ENCODE data around the gene ABHD12B. TPM values are rescaled to one million over a fixed set of nuclear protein-coding genes. Genes with fewer than 3 reads are reported as not detected.

Gene ABHD12B
- total RNA-seq, 1 experiment from 2014 or later: not detected

DNA sequence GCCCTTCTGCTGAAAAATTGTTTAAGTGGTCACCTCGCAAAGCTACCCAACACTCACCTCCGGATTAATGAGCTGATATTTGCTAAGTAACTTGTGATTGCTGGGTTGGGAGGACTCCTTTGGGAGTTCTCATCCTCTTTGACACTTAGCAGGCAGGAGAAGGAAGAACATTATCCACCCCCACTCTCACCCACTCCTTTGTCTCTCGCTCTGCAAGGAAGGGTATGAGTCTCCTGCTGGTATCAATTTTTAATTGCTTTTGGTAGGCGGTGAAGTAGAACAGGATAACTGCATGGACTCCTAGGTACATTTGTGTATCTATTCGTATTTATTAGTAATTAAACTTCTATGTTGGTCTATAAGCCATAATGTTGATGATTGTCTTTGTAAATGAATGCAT, 6.9 kb upstream of the ABHD12B start:
- Histone ChIP-seq H3K4me1 (ENCODE audit: low read length) (peaks cover 8% of the 10 kb centered on the region), H3K27ac (ENCODE audit: low read length) (no peak overlapping the region), H3K9ac (ENCODE audit: low read length) (no peak overlapping the region), H3K36me3 (ENCODE audit: insufficient read depth, low read length) (no peaks in the 10 kb centered on the region), H3K9me3 (ENCODE audit: low read length) (no peaks in the 10 kb centered on the region), H3K4me3 (ENCODE audit: low read length) (no peak overlapping the region), H2AFZ (ENCODE audit: low read length) (no peak overlapping the region), H4K20me1 (ENCODE audit: insufficient read depth, low read depth, low read length) (no peaks in the 10 kb centered on the region), H3K27me3 (ENCODE audit: low read length) (no peaks in the 10 kb centered on the region), H3K79me2 (ENCODE audit: low read length) (no peaks in the 10 kb centered on the region), H3K9me2 (replicated peaks; ENCODE audit: insufficient read depth, low read length) (no peaks in the 10 kb centered on the region), H3K4me2 (ENCODE audit: low read depth, low read length, poor library complexity, severe bottlenecking) (no peak overlapping the region)
- no peak for DNase-seq

DNA sequence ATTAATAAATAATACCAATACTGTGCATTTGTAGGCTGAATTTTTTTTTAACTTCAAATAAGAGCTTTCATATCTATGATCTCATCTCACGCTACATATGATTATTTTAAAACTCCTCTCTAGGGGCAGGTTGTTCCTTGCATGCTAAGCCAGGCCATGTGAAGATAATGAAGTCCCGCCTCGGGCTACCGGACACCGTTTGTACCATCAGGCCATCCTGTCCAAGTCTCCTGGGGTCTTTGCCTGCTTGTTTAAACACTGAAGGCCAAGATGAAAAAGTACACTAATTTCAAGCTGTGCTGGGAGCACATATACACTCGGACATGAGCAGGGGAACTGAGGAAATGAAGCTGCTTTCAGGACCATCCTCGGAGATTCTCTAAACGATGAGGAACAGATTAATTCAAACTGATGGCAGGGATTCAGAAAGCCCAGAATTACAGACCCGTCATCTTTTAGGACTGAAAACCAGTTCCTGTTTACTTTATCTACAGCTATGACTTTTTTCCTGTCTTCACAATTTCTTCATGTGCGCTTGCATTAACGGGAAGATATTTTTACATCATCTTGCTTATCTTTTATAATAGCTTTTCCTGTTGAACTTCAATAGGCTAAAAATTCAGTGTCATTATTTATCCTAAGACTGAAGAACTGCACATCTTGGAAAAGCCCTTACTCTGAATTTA, 6.3 kb upstream of the ABHD12B start:
- Histone ChIP-seq H3K9ac (ENCODE audit: low read length) (no peak overlapping the region), H3K27ac (ENCODE audit: low read length) (no peak overlapping the region), H3K9me2 (replicated peaks; ENCODE audit: insufficient read depth, low read length) (no peaks in the 10 kb centered on the region), H4K20me1 (ENCODE audit: insufficient read depth, low read depth, low read length) (no peaks in the 10 kb centered on the region), H3K9me3 (ENCODE audit: low read length) (no peaks in the 10 kb centered on the region), H3K4me2 (ENCODE audit: low read depth, low read length, poor library complexity, severe bottlenecking) (no peak overlapping the region), H3K79me2 (ENCODE audit: low read length) (no peaks in the 10 kb centered on the region), H3K27me3 (ENCODE audit: low read length) (no peaks in the 10 kb centered on the region), H2AFZ (ENCODE audit: low read length) (no peak overlapping the region), H3K36me3 (ENCODE audit: insufficient read depth, low read length) (no peaks in the 10 kb centered on the region), H3K4me3 (ENCODE audit: low read length) (no peak overlapping the region), H3K4me1 (ENCODE audit: low read length) (peaks cover 3% of the 10 kb centered on the region; the same call in 1 of the 2 replicates)
- DNase-seq: no peak

DNA sequence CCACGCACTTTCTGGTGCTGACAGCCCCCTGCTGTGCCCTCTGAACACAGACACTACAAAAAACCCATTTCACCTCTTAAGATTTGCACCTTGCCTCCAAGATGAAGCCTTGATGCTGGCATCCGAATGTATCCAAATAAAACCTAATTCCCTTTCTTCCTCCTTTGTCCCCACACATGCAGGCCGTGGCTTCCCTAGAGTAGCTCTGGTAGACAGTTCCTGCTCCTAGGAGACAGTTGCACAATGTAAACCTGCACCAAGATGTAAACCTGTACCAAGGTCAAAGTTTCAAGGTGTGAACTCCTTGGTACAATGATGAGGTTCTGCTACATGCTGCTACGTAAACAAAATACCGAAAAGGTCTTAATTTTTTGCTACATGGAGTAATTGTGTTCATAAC, 625 bp upstream of the ABHD12B start:
- no peaks in the 10 kb centered on the region for H3K79me2 ChIP-seq (ENCODE audit: low read length)
- no peaks in the 10 kb centered on the region for H3K36me3 ChIP-seq (ENCODE audit: insufficient read depth, low read length)
- H3K9me3 ChIP-seq (ENCODE audit: low read length): no peaks in the 10 kb centered on the region
- no peaks in the 10 kb centered on the region for H4K20me1 ChIP-seq (ENCODE audit: insufficient read depth, low read depth, low read length)
- H3K27ac ChIP-seq (ENCODE audit: low read length): no peak overlapping the region
- no peak for DNase-seq
- H3K9ac ChIP-seq (ENCODE audit: low read length): no peak overlapping the region
- H3K4me3 ChIP-seq (ENCODE audit: low read length): no peak overlapping the region
- H2AFZ ChIP-seq (ENCODE audit: low read length): no peak overlapping the region
- no peaks in the 10 kb centered on the region for H3K9me2 ChIP-seq (replicated peaks; ENCODE audit: insufficient read depth, low read length)
- no peaks in the 10 kb centered on the region for H3K27me3 ChIP-seq (ENCODE audit: low read length)
- H3K4me2 ChIP-seq (ENCODE audit: low read depth, low read length, poor library complexity, severe bottlenecking): no peak overlapping the region
- 0 out of 2 replicates have a peak, but pooled peaks cover 5% of the 10 kb centered on the region for H3K4me1 ChIP-seq (ENCODE audit: low read length)

DNA sequence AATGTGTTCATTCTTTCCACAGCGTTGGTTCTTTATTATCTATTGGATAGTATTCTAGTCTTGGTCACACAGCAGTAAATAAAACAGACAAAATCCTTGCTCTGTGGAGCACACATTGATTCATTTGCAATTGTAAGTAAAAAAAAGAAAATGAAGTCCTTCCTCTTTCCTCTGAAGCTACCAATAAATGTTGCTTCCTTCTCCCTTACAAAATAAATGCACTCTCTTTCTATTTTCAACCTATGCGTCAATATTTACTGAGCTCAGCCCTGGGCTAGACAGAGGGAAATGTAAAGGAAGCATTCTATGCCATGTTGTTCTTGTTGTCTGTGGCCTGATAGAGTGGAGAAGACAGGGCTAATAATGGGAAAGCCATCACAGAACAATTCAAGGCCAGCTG, 2.9 kb downstream of the ABHD12B start:
- Histone ChIP-seq H3K4me3 (ENCODE audit: low read length) (no peak overlapping the region), H3K4me2 (ENCODE audit: low read depth, low read length, poor library complexity, severe bottlenecking) (no peak overlapping the region)
- no peak for DNase-seq

DNA sequence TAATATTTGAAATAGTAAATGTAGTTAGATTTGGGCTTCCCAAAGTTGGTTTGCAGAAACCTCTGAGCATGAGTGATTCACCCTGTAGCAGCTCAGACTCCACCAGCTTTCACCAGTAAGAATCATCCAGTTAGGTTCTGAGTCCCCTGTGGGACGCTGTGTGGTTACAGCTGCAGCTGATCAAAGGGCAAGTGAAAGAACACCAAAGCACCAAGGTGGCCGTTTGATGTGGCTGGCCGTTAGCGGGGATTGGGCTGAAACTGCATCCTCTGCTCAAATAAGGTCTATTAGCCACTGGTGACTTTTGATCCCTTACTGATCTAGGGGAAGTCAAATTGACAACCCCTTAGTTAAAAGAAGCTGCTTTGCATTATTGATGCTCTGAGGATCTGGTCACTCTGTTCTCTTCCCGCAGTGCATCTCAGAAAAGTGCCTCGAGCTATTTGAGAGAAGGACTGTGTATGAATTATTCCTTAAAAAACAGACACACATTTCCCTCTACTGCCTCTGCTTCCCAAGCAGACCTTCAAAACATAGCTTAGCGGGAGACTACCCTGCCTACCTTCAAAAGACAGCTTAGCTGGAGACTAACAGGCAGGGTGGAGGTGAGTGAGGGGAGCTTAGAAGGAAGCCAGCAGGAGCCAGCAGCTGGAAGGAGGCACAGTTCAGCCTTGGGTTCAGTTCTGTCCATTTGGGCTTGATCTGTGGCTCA, 3.7 kb downstream of the ABHD12B start:
- Histone ChIP-seq H3K4me1 (ENCODE audit: low read length) (0 out of 2 replicates have a peak, but pooled peaks cover 5% of the 10 kb centered on the region), H3K27me3 (ENCODE audit: low read length) (no peaks in the 10 kb centered on the region), H3K36me3 (ENCODE audit: insufficient read depth, low read length) (no peaks in the 10 kb centered on the region), H4K20me1 (ENCODE audit: insufficient read depth, low read depth, low read length) (no peaks in the 10 kb centered on the region), H3K4me2 (ENCODE audit: low read depth, low read length, poor library complexity, severe bottlenecking) (no peak overlapping the region), H3K9me3 (ENCODE audit: low read length) (no peaks in the 10 kb centered on the region), H3K4me3 (ENCODE audit: low read length) (no peak overlapping the region), H3K9ac (ENCODE audit: low read length) (no peak overlapping the region), H3K9me2 (replicated peaks; ENCODE audit: insufficient read depth, low read length) (no peaks in the 10 kb centered on the region), H3K27ac (ENCODE audit: low read length) (no peak overlapping the region), H3K79me2 (ENCODE audit: low read length) (no peaks in the 10 kb centered on the region), H2AFZ (ENCODE audit: low read length) (no peak overlapping the region)
- no peak for DNase-seq

More for the DNA sequence above, 2.9 kb downstream of the ABHD12B start:
- Histone ChIP-seq H3K27ac (ENCODE audit: low read length) (no peak overlapping the region), H3K9me3 (ENCODE audit: low read length) (no peaks in the 10 kb centered on the region), H3K79me2 (ENCODE audit: low read length) (no peaks in the 10 kb centered on the region), H3K36me3 (ENCODE audit: insufficient read depth, low read length) (no peaks in the 10 kb centered on the region), H3K27me3 (ENCODE audit: low read length) (no peaks in the 10 kb centered on the region), H4K20me1 (ENCODE audit: insufficient read depth, low read depth, low read length) (no peaks in the 10 kb centered on the region), H3K9me2 (replicated peaks; ENCODE audit: insufficient read depth, low read length) (no peaks in the 10 kb centered on the region), H2AFZ (ENCODE audit: low read length) (no peak overlapping the region), H3K4me1 (ENCODE audit: low read length) (0 out of 2 replicates have a peak, but pooled peaks cover 5% of the 10 kb centered on the region), H3K9ac (ENCODE audit: low read length) (no peak overlapping the region)

DNA sequence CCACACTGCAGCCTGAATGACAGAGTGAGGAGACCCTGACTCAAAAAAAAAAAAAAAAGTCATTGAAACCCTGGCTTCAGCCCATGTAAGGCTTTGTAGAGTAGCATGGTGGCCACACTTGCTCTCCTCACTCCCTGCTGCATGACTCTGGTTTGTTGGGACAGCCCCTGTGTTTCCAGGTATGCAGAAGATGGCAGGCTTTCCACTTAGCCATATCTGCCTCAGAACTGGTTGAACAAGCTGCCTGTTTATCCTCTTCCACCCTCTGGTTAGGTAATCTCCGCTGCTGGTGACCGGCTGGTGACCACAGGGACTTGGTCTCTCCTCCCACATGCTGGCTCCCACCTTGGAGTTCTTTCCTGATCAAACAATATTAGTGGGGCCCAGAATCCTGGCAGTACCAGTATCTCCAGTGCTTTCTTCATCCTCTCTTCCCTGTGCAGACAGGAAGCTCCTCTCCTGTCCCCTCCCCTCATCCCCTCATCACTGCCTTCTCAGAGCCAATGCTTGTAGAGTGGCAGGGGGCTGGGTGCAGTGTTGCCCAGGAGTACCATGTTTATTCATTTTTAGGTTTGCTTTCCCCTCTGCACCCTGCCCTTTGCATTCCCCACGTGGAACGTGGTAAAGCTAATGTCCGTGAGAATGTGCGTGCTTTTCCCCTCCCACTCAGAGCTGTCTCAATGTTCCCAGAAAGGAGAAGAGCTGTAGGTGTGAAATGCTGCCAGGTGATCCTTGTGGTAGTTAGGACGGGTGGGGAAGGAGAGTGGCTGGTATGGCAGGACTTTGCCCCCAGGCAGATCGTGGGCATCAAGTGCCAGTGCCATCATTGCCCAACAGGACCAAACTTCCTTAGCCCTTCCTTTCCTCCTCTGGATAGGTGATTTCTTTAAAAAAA, 11.3 kb downstream of the ABHD12B start:
- H3K4me3 ChIP-seq (ENCODE audit: low read length): no peak overlapping the region
- H3K9me3 ChIP-seq (ENCODE audit: low read length): no peaks in the 10 kb centered on the region
- DNase-seq: no peak
- H3K27ac ChIP-seq (ENCODE audit: low read length): no peak overlapping the region
- no peaks in the 10 kb centered on the region for H3K36me3 ChIP-seq (ENCODE audit: insufficient read depth, low read length)
- H3K4me2 ChIP-seq (ENCODE audit: low read depth, low read length, poor library complexity, severe bottlenecking): no peak overlapping the region
- H3K79me2 ChIP-seq (ENCODE audit: low read length): no peaks in the 10 kb centered on the region
- no peaks in the 10 kb centered on the region for H4K20me1 ChIP-seq (ENCODE audit: insufficient read depth, low read depth, low read length)
- no peaks in the 10 kb centered on the region for H3K4me1 ChIP-seq (ENCODE audit: low read length)
- H2AFZ ChIP-seq (ENCODE audit: low read length): no peak overlapping the region
- no peaks in the 10 kb centered on the region for H3K27me3 ChIP-seq (ENCODE audit: low read length)
- no peak overlapping the region for H3K9ac ChIP-seq (ENCODE audit: low read length)
- H3K9me2 ChIP-seq (replicated peaks; ENCODE audit: insufficient read depth, low read length): no peaks in the 10 kb centered on the region

DNA sequence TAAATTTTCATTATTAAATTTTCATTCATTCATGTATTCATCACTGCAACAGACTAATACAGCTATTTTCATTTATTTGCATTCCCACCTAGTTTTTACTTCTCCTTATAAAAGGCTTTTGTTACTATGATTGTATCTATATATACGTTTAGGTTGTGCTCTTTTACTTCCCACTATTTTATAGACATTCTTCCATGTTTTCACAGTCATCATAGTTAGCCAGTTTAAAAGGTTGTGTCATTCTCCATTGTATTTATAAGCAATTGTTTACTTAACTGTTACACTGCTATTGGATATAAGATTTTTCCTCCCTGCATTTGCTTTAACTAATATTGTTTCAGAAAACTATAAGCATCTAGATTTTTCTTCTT, 12.0 kb downstream of the ABHD12B start:
- Histone ChIP-seq H3K4me1 (ENCODE audit: low read length) (no peaks in the 10 kb centered on the region), H3K27ac (ENCODE audit: low read length) (no peak overlapping the region), H4K20me1 (ENCODE audit: insufficient read depth, low read depth, low read length) (no peaks in the 10 kb centered on the region), H3K4me2 (ENCODE audit: low read depth, low read length, poor library complexity, severe bottlenecking) (no peak overlapping the region), H2AFZ (ENCODE audit: low read length) (no peak overlapping the region), H3K9ac (ENCODE audit: low read length) (no peak overlapping the region), H3K9me2 (replicated peaks; ENCODE audit: insufficient read depth, low read length) (no peaks in the 10 kb centered on the region), H3K4me3 (ENCODE audit: low read length) (no peak overlapping the region), H3K27me3 (ENCODE audit: low read length) (no peaks in the 10 kb centered on the region), H3K9me3 (ENCODE audit: low read length) (no peaks in the 10 kb centered on the region), H3K79me2 (ENCODE audit: low read length) (no peaks in the 10 kb centered on the region), H3K36me3 (ENCODE audit: insufficient read depth, low read length) (no peaks in the 10 kb centered on the region)
- DNase-seq: no peak

DNA sequence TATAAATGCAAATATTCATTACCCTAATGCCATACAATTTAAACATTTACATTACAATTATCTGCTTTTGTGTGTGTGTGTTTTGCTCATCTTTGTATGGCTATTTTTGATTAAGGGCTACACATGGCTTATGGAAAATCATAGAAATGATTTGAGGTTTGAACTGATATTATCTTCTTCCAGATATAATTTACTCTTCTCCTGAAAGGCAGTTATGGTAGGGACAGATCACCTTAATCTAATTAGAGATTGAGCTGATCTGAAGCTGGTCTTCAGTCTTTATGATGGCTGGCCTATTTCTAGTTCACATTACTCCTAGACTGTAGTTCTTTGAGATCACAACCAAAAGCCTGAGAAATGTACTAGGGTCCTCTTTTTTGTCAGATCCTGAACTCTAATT, 15.6 kb downstream of the ABHD12B start:
- Histone ChIP-seq H3K27me3 (ENCODE audit: low read length) (no peaks in the 10 kb centered on the region), H3K4me3 (ENCODE audit: low read length) (no peak overlapping the region), H3K79me2 (ENCODE audit: low read length) (no peaks in the 10 kb centered on the region), H3K9me3 (ENCODE audit: low read length) (no peaks in the 10 kb centered on the region), H3K4me2 (ENCODE audit: low read depth, low read length, poor library complexity, severe bottlenecking) (no peak overlapping the region), H3K36me3 (ENCODE audit: insufficient read depth, low read length) (no peaks in the 10 kb centered on the region), H4K20me1 (ENCODE audit: insufficient read depth, low read depth, low read length) (no peaks in the 10 kb centered on the region), H3K9ac (ENCODE audit: low read length) (no peak overlapping the region), H3K4me1 (ENCODE audit: low read length) (no peaks in the 10 kb centered on the region), H2AFZ (ENCODE audit: low read length) (no peak overlapping the region), H3K9me2 (replicated peaks; ENCODE audit: insufficient read depth, low read length) (no peaks in the 10 kb centered on the region), H3K27ac (ENCODE audit: low read length) (no peak overlapping the region)
- DNase-seq: no peak
